Mesenchymal stem cell (in vitro differentiated cells and primary cell): ENCODE measurements around the gene TMSB10.

Source experiments
- DNase-seq: peaks from one replicate; pipeline ENCODE4 v3.0.0-alpha.2; 2013
- H2AFZ ChIP-seq: one replicate; pipeline ENCODE4 v1.6.1; 2013; ENCODE audit warnings: low read depth, mild to moderate bottlenecking, control low read depth, inconsistent platforms, low read length, moderate library complexity
- H2AK5ac ChIP-seq: 2 replicates; pipeline ENCODE4 v1.6.1; 2013; ENCODE audit warnings: low read length, moderate library complexity, mild to moderate bottlenecking, inconsistent platforms; ENCODE audit not compliant: severe bottlenecking
- H2BK120ac ChIP-seq: one replicate; pipeline ENCODE4 v1.6.1; 2013; ENCODE audit warnings: low read depth, mild to moderate bottlenecking, inconsistent platforms, low read length, moderate library complexity
- H2BK12ac ChIP-seq, 2 experiments: one replicate each; pipeline ENCODE4 v1.6.1; 2013; ENCODE audit warnings: inconsistent platforms in 2 of 2, low read length in 2 of 2, mild to moderate bottlenecking in 2 of 2, moderate library complexity in 2 of 2, control low read depth in 1 of 2
- H2BK15ac ChIP-seq: one replicate; pipeline ENCODE4 v1.6.1; 2013; ENCODE audit warnings: mild to moderate bottlenecking, low read depth, inconsistent platforms; ENCODE audit not compliant: poor library complexity, severe bottlenecking
- H2BK5ac ChIP-seq: 2 replicates; pipeline ENCODE4 v1.6.1; 2013; ENCODE audit warnings: low read depth, mild to moderate bottlenecking, low read length, control low read depth, inconsistent platforms; ENCODE audit not compliant: poor library complexity, severe bottlenecking
- H3K14ac ChIP-seq, 2 experiments: one replicate each; pipeline ENCODE4 v1.6.1; 2013; ENCODE audit warnings: inconsistent platforms in 2 of 2, low read length in 2 of 2, control low read depth in 1 of 2, mild to moderate bottlenecking in 1 of 2, moderate library complexity in 1 of 2
- H3K18ac ChIP-seq, 2 experiments: one replicate each; pipeline ENCODE4 v1.6.1; 2013; ENCODE audit warnings: inconsistent platforms in 2 of 2, low read length in 2 of 2, control low read depth in 1 of 2, low read depth in 1 of 2, mild to moderate bottlenecking in 1 of 2
- H3K23ac ChIP-seq, 2 experiments: one replicate each; pipeline ENCODE4 v1.6.1; 2013; ENCODE audit warnings: inconsistent platforms in 2 of 2, low read length in 2 of 2, mild to moderate bottlenecking in 2 of 2, moderate library complexity in 2 of 2, control low read depth in 1 of 2
- H3K27ac ChIP-seq: 2 replicates; pipeline ENCODE4 v1.5.1; 2013; ENCODE audit warnings: mild to moderate bottlenecking, moderate library complexity, low read length, control low read depth, inconsistent platforms; ENCODE audit not compliant: poor library complexity, severe bottlenecking
- H3K27me3 ChIP-seq, 2 experiments: 2 replicates each; pipeline versions ENCODE4 v1.6.1 to v1.7.0; 2013; ENCODE audit warnings: low read length in 2 of 2, mild to moderate bottlenecking in 2 of 2, moderate library complexity in 2 of 2, control low read depth in 1 of 2, inconsistent platforms in 1 of 2; ENCODE audit not compliant: control insufficient read depth in 1 of 2, insufficient read depth in 1 of 2
- H3K36me3 ChIP-seq, 2 experiments: 2 replicates each; pipeline versions ENCODE4 v1.6.1 to v1.7.0; 2013; ENCODE audit warnings: low read length in 2 of 2, control low read depth in 1 of 2, inconsistent platforms in 1 of 2, low read depth in 1 of 2, mild to moderate bottlenecking in 1 of 2; ENCODE audit not compliant: insufficient read depth in 2 of 2, control insufficient read depth in 1 of 2
- H3K4ac ChIP-seq, 2 experiments: one replicate each; pipeline ENCODE4 v1.6.1; 2013; ENCODE audit warnings: inconsistent platforms in 2 of 2, low read length in 2 of 2, mild to moderate bottlenecking in 2 of 2, moderate library complexity in 2 of 2, control low read depth in 1 of 2, low read depth in 1 of 2
- H3K4me1 ChIP-seq: 2 replicates; pipeline ENCODE4 v1.6.1; 2013; ENCODE audit warnings: low read depth, low read length, control low read depth; ENCODE audit not compliant: control insufficient read depth, insufficient read depth
- H3K4me2 ChIP-seq: 2 replicates; pipeline ENCODE4 v1.6.1; 2013; ENCODE audit warnings: low read length, mild to moderate bottlenecking, inconsistent platforms; ENCODE audit not compliant: poor library complexity, severe bottlenecking
- H3K4me3 ChIP-seq, 2 experiments: 2 replicates each; pipeline versions ENCODE4 v1.5.1 to v1.7.0; 2013; ENCODE audit warnings: low read length in 2 of 2, mild to moderate bottlenecking in 2 of 2, control low read depth in 1 of 2, low read depth in 1 of 2; ENCODE audit not compliant: insufficient read depth in 1 of 2
- H3K79me1 ChIP-seq: replicated peaks from 2 replicates; pipeline ENCODE4 v1.6.1; 2013; ENCODE audit warnings: mild to moderate bottlenecking, control low read depth, low read length, inconsistent platforms; ENCODE audit not compliant: poor library complexity, severe bottlenecking
- H3K9ac ChIP-seq: 2 replicates; pipeline ENCODE4 v1.7.0; 2013; ENCODE audit warnings: mild to moderate bottlenecking, low read length, moderate library complexity
- H3K9me3 ChIP-seq: 2 replicates; pipeline ENCODE4 v1.7.0; 2013; ENCODE audit warnings: mild to moderate bottlenecking, low read length; ENCODE audit not compliant: control insufficient read depth
- H4K8ac ChIP-seq: one replicate; pipeline ENCODE4 v1.6.1; 2013; ENCODE audit warnings: inconsistent platforms, mild to moderate bottlenecking, low read length, moderate library complexity
- H4K91ac ChIP-seq: one replicate; pipeline ENCODE4 v1.6.1; 2013; ENCODE audit warnings: mild to moderate bottlenecking, low read length, inconsistent platforms
- WGBS: methylation state at CpG from one replicate; pipeline ENCODE4 v1.1.7; 2013; ENCODE audit warnings: mixed read lengths; 5-methylcytosine and 5-hydroxymethylcytosine counted together

TMSB10 gene

GRCh38 chr2:84939426-84940087 is 34.1 kb downstream of the TMSB10 start:
- Histone ChIP-seq H2AFZ (no peak overlapping the region), H3K4me1 (no peaks in the 10 kb centered on the region), H3K14ac (no peak overlapping the region), H2BK12ac (peak overlapping the region in 1 of 2 experiments; percentile 31), H3K27me3 (no peaks in the 10 kb centered on the region), H4K8ac (no peak overlapping the region), H3K18ac (no peak overlapping the region), H3K36me3 (no peaks in the 10 kb centered on the region), H3K9ac (no peak overlapping the region), H2BK120ac (no peak overlapping the region), H3K27ac (no peak overlapping the region), H4K91ac (no peak overlapping the region), H2BK15ac (no peak overlapping the region), H3K4me2 (no peak overlapping the region), H2BK5ac (no peak overlapping the region), H3K4ac (no peak overlapping the region), H2AK5ac (no peak overlapping the region), H3K79me1 (no peaks in the 10 kb centered on the region), H3K9me3 (no peaks in the 10 kb centered on the region), H3K4me3 (no peak overlapping the region), H3K23ac (no peak overlapping the region)
- no peak for DNase-seq
- WGBS, result 85% methylated on average over 9 of the region's 9 CpGs

- no peak overlapping the region for H4K91ac ChIP-seq
These were observed 34.6 kb downstream of the TMSB10 start for GRCh38 chr2:84940088-84940470.

GRCh38 chr2:84940831-84941412 is 35.5 kb downstream of the TMSB10 start:
- Histone ChIP-seq H2AK5ac (no peak overlapping the region), H3K27me3 (no peaks in the 10 kb centered on the region), H3K4me2 (no peak overlapping the region), H3K23ac (no peak overlapping the region), H3K36me3 (no peaks in the 10 kb centered on the region), H3K14ac (no peak overlapping the region), H3K9ac (no peak overlapping the region), H3K18ac (no peak overlapping the region), H3K4me1 (peaks cover 2% of the 10 kb centered on the region), H4K91ac (no peak overlapping the region), H3K27ac (no peak overlapping the region), H2BK120ac (no peak overlapping the region), H2BK12ac (no peak overlapping the region), H4K8ac (no peak overlapping the region), H3K4ac (no peak overlapping the region), H3K4me3 (no peak overlapping the region), H3K79me1 (no peaks in the 10 kb centered on the region), H2BK15ac (no peak overlapping the region), H2BK5ac (no peak overlapping the region), H3K9me3 (no peaks in the 10 kb centered on the region), H2AFZ (no peak overlapping the region)
- no peak for DNase-seq
- WGBS, result 87% methylated on average over 3 of the region's 3 CpGs

More at GRCh38 chr2:84940088-84940470, 34.6 kb downstream of the TMSB10 start:
- no peak overlapping the region for H2BK12ac ChIP-seq
- no peak overlapping the region for H2BK120ac ChIP-seq
- no peaks in the 10 kb centered on the region for H3K27me3 ChIP-seq
- H3K4me1 ChIP-seq, result no peaks in the 10 kb centered on the region
- no peak overlapping the region for H3K27ac ChIP-seq
- H3K9ac ChIP-seq, result no peak overlapping the region
- no peak overlapping the region for H3K4ac ChIP-seq
- no peak overlapping the region for H3K14ac ChIP-seq
- H2BK5ac ChIP-seq, result no peak overlapping the region
- no peak overlapping the region for H2BK15ac ChIP-seq
- H4K8ac ChIP-seq, result no peak overlapping the region
- H3K4me3 ChIP-seq, result no peak overlapping the region
- H3K79me1 ChIP-seq, result no peaks in the 10 kb centered on the region
- DNase-seq, result no peak
- H3K4me2 ChIP-seq, result no peak overlapping the region
- no peak overlapping the region for H3K23ac ChIP-seq
- 74% methylated on average over 3 of the region's 3 CpGs for WGBS
- H2AFZ ChIP-seq, result no peak overlapping the region
- H2AK5ac ChIP-seq, result no peak overlapping the region
- H3K36me3 ChIP-seq, result no peaks in the 10 kb centered on the region
- H3K18ac ChIP-seq, result no peak overlapping the region
- H3K9me3 ChIP-seq, result no peaks in the 10 kb centered on the region

GRCh38 chr2:84942166-84942565 is 36.7 kb downstream of the TMSB10 start:
- no peaks in the 10 kb centered on the region for H3K79me1 ChIP-seq
- no peak overlapping the region for H3K23ac ChIP-seq
- no peak overlapping the region for H3K18ac ChIP-seq
- no peak overlapping the region for H4K8ac ChIP-seq
- no peak overlapping the region for H3K4me3 ChIP-seq
- H2BK15ac ChIP-seq, result no peak overlapping the region
- H3K36me3 ChIP-seq, result no peaks in the 10 kb centered on the region
- H3K4me1 ChIP-seq, result peaks cover 8% of the 10 kb centered on the region
- 88% methylated on average over 2 of the region's 2 CpGs for WGBS
- H3K4ac ChIP-seq, result no peak overlapping the region
- H3K14ac ChIP-seq, result no peak overlapping the region
- no peaks in the 10 kb centered on the region for H3K27me3 ChIP-seq
- H3K27ac ChIP-seq, result no peak overlapping the region
- H3K9me3 ChIP-seq, result no peaks in the 10 kb centered on the region
- no peak overlapping the region for H2AK5ac ChIP-seq
- no peak for DNase-seq
- H2AFZ ChIP-seq, result no peak overlapping the region
- no peak overlapping the region for H2BK5ac ChIP-seq
- H2BK120ac ChIP-seq, result no peak overlapping the region
- no peak overlapping the region for H2BK12ac ChIP-seq
- H4K91ac ChIP-seq, result no peak overlapping the region
- H3K9ac ChIP-seq, result no peak overlapping the region
- no peak overlapping the region for H3K4me2 ChIP-seq
